ENCODE results near the gene EFNB2.

EFNB2 gene

GRCh38 chr13:106440866-106441265 is 94.6 kb downstream of the EFNB2 start:
- no peak for DNase-seq
